Left lobe of liver (tissue), 2 donors: ENCODE measurements around the gene HNRNPAB. TPM values are rescaled to one million over a fixed set of nuclear protein-coding genes. Genes with fewer than 3 reads are reported as not detected.
"Not testable (repeated sequence)": the region's sequence is repeated elsewhere in the genome, so short reads cannot be mapped to it uniquely, and the experiment has no call there.

ENCODE experiments used
- ATAC-seq: fragments of 200-7000 bp; cut with Tn5 transposase; one replicate; pipeline ENCODE4 v1.9.1; 2020; ENCODE audit warnings: mild to moderate bottlenecking, moderate library complexity
- DNase-seq: peaks from one replicate; pipeline ENCODE4 v3.0.0-alpha.2; 2020; ENCODE audit warnings: low spot score
- total RNA-seq: library from RNA; stranded (reverse); gene quantifications from one replicate; pipeline ENCODE4 v1.2.1, GENCODE V29; 2021
- donor health status: DM: no; HTN: no; CAD: no; lungs with moderate emphysema.
- donor health status: DM: no; HTN: yes; CAD: no.

Gene HNRNPAB
- total RNA-seq, 1 donor from 2014 or later: 56.1 TPM

DNA sequence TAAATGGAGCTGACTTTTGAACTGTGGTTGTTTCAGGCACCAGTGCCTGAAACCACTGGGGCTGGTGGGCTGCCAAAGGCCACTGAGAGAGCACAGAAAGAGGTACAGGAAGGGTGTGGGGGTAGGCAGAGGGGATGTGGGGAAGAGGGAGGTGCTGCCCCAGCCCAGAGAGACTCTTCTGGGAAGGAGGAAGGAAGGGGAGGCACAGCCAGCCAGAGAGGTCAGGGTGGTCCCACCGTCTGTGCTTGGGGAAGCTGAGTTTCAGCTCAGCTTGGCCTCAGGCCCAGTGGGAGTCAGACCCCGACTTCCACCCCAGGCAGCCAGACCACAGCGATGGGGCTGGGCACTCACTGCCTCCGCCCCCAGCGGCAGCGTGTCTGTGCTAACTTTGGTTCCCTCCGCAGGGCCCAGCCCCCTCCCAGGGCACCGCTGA is 36.9 kb downstream of the HNRNPAB start:
- ATAC-seq: no peak

DNA sequence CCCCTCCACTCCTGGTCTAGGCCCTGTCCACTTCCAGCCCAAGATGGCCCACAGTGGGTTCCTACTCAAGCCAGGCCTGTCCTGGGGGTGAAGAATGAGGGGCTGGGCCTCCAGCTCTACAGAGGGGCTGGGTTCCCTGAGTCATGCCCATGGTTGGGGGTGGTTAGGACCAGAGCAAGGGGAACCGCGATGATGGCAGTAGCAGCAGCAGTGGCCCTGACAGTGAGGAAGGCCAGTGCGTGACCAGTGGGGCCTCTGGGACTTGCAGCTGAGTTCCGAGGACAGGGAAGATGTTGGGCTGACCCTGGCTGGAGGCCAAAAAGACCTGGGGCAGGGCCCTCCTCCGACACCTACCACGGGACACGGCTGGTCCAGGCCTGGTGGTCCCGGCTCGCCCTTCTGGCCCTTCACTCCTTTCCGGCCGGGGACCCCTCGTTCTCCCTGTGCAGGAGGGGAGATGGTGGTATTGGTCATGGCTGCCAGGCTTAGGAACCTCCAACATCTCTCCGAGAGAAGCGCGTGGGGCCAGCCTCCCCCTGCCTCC is 37.4 kb downstream of the HNRNPAB start:
- DNase-seq (no peak), ATAC-seq (no peak)

More for the DNA sequence above, 36.9 kb downstream of the HNRNPAB start:
- DNase-seq: no peak

DNA sequence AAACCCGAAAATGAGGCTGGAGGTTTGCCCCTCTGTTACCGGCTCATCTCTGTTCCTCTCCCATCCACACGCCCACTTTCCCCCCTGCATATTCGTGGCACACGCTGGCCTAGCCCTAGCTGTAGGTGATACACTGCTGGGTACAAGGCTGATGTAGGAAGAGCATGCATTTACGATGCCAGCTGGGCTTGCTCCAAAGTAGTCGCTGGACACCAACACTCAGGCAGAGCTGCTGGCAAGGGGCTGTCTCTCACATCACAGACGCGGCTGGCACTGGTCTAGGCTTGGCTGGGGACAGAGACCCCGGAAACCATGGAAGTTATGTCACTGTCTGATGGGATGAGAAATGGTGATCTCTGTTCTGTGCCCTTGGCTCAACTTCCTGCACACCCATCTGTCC is 38.1 kb downstream of the HNRNPAB start:
- ATAC-seq (no peak), DNase-seq (no peak)

DNA sequence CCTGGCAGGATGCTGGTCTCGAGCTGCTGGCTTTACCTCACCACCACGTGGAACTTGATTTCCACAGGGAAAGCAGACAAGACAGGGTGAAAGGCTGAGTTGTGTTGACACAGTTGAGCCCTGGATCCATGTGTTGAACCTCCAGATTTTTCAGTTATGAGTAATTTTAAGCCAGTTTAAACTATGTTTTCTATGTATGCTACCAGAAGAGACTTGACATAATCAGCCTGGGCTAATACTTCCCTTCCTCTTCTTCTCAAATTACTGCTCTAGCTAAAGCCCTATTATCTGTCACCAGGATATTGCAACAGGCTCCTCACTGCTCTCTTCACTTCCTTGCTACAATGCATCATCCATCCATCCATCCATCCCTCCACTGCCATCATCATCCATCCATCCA is 40.2 kb downstream of the HNRNPAB start:
- no peak for ATAC-seq
- no peak for DNase-seq

DNA sequence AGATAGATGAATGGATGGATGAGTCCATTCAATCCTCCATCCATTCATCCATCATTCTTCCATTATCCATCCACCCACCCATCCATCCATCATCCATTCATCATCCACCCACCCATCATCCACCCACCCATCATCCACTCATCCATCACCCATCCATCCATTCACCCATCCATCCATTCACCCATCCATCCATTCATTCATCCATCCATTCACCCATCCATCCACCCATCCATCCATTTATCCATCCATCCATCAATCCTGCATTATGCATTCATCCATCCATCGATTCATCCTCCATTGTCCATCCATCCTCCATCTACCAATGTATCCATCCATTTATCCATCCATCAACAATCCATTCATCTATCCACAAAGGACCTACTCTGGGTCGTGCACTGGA is 41.1 kb downstream of the HNRNPAB start:
- ATAC-seq (no peak), DNase-seq (no peak)

DNA sequence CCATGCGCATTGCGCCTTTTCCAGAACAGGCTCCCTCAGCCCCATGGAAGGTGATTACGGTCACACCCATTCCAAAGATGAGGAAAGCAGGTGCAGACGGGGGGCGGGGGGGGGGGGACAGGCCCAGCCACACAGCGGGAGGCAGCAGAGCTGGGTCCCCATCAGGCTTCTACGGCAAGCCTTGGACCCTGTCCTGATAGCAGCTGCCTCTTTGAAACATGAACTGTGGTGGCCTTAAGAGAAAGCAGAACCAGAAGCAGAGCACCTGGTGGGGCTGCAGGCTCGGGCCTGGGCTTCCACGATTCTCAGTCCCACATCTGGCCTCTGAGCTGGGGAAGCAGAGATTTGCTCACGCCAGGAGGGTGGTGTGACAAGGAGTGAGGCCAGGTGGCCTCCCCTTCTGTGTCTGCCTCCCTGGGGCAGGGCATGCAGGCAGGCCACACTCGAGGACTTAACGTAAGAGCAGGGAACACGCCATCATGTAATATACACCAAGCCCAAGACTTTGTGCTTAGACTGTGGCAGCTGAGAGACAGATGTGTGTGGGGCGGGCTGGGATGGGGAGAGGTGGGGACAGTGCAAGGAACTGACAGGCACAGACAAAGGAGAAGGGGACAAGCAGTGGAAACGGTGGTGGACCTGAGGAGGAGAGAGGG is 42.4 kb downstream of the HNRNPAB start:
- no peak for ATAC-seq

DNA sequence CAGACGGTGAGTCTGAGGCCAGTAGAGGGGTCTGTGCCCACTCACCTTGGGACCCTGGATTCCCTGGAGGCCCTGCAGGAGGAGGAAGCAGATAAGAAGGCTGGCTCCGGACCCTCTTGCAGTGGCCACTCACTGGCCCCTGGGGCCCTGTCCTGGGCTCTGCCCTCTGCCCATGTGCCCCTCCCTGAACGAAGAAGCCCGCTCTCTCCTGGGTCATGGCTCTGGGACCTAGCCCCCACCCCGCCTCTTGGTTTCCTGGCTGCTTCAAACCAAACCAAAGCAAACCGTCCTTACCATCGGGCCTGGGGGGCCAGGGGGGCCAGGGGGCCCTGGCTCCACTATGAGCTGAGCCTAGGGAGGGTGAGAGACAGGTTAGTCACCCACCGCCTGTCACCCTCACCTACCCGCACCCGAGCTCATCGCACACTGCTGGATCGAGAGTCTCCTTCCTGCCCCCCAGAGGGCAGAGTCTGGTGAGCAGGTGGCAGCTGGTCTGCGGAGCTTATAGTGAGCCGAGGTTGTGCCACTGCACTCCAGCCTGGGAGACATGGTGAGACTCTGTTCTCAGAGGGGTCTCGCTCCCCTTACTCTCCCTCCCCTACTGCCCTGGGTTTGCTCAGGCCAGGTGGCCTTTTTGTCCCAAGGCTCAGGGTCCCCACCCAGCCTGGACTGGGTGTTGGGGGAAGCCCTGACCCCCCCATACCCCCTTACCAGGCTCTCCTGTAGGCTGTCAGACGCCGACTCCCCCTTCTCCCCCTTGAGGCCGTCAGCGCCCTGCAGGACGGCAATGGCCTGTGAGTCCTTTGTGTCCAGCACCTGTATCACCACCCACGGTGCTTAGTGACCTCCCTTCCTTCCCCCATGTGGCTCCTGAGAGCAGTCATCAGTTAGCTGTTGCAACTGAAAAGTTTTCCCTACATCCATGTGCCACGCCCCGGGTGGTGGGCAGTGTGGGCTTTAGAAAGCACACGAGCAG is 43.4 kb downstream of the HNRNPAB start:
- no peak for ATAC-seq
- DNase-seq: no peak

More for the DNA sequence above, 42.4 kb downstream of the HNRNPAB start:
- no peak for DNase-seq

DNA sequence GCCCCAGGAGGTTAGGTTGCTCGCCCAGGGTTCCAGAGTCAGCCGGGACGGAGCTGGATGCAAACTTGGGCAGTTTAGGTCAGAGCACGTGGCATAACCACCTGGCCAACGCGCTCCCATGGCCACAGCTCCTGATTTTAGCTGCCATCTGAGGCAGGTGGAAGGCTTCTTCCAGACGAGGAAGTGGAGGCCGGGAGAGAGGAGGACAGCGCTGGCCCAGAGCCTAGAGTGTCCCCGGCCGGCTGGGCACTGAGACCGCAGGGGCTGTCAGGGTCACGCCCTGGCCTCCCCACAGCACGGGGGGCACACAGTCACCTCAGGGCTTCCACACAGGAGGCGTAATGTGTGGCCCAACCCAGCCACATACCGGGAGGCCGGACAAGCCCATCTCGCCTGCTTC is 44.4 kb downstream of the HNRNPAB start:
- DNase-seq: no peak

DNA sequence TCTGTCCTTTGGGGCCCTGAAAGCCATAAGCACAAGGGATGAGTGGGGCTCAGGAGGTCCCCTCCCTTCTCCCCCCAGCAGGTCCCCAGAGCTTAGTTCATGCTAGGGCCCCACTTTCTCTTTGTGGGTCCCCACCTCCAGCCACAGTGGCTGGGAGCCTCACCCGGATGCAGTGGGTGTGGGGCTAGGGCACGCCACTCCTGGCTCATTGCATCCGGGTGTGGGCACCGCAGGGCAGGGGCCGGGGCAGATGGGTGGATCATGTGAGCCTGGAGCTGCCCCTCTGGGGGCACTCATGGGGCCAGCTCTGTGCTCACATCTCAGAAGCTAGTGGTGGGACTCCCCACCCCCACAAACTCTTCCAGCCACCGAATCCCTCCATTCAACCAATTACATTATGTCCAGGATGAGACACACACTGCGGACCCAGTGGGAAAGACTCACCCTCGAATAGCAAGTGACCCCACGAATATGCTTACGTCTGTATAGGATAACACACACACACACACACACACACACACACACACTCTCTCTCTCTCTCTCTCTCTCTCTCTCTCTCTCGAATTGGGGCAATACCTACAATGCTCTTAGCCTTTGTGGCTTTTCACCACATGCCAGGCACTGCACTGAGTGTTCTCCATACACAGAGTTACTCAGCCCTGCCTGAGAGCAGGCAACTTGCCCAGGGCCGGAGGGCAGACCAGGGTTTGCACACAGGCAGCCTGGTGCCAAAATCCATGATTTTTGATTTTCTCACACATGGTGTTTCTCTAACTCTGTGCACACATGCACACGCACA is 45.1 kb downstream of the HNRNPAB start:
- peak; percentile 97 for ATAC-seq
- peak; percentile 81 for DNase-seq

More for the DNA sequence above, 44.4 kb downstream of the HNRNPAB start:
- ATAC-seq: no peak

DNA sequence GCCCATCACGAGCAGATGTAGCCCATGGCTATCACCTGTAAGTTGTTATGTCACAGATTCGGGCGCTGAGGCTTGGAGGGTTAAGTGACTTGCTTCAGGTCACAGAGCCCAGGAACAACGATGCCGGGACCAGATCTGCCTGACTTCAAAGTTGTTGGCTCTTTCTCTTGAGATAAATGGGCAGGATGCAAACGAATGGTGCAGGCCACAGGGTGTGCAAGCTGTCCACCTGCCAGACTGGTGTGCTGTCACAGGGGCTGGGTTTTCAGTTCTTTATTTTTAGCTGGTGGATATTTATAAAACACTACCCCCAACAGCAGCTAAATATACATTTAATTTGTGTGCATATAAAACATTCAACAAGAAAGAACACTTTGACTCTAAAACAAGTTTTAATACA is 45.9 kb downstream of the HNRNPAB start:
- ATAC-seq: no peak
- DNase-seq: no peak

DNA sequence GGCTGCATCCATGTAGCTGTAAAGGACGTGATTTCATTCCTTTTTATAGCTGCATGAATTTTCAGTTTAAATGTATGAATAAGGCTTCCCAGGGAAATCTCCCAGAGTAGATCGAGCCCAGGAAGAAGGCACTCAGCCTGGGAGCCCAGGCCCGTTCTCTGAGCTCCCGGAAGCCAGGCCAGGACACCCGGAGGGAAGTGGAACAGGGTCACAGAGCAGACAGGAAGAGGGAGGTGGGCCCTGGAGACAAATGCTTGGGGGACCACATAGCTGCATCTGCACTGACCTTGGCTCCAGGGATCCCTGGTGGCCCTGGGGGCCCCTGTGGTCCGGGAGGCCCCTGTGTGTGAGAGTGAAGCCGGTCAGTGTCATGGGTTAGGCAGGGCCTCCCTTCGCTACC is 47.9 kb downstream of the HNRNPAB start:
- DNase-seq: no peak
- no peak for ATAC-seq

DNA sequence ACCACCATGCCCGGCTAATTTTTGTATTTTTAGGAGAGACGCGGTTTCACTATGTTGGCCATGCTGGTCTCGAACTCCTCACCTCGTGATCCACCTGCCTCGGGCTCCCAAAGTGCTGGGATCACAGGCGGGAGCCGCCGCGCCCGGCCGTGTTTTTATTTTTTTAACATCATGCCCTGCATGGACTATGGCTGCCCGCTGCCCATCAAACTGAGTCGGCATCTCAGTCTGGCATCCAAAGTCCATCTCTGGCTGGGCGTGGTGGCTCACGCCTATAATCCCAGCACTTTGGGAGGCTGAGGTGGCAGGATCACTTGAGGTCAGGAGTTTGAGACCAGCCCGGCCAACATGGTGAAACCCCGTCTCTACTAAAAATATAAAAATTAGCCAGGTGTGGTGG is 49.3 kb downstream of the HNRNPAB start:
- not testable (repeated sequence) for DNase-seq, ATAC-seq

DNA sequence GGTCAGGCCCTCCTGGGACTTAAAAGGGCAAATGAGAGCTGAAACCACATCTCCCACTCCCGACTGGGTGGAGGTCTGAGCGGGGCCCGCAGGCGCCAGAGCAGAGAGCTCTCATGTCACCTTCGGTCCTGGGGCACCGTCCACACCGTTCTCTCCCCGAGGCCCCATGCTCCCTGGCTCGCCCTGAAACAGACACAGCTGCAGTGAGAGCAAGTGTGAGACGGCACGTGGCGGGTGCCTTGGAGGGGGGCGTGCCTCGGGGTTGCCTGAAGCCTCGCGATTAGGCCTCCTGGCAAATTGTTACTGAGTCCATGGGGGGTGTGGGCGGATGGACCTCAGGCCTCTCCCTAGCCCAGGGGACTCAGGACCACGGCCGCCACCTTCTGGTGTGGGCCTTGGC is 52.4 kb downstream of the HNRNPAB start:
- ATAC-seq (no peak), DNase-seq (no peak)

DNA sequence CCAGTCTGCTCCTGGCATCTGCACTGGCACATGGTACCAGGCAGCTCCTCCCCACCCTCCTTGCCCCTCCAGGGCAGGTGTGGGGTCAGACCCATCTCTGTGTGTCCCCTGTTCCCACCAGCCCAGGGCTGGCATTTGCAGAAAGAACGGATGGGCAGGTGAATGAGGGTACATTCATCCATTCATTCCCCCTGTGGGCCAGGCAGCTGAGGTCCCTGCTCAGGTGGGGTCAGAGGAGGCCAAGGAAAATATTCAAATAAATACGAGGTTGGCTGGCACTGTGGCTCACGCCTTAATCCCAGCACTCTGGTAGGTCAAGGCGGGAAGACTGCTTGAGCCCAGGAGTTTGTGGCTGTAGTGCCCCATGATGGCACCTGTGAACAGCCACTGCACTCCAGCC is 53.3 kb downstream of the HNRNPAB start:
- ATAC-seq (no peak), DNase-seq (no peak)

DNA sequence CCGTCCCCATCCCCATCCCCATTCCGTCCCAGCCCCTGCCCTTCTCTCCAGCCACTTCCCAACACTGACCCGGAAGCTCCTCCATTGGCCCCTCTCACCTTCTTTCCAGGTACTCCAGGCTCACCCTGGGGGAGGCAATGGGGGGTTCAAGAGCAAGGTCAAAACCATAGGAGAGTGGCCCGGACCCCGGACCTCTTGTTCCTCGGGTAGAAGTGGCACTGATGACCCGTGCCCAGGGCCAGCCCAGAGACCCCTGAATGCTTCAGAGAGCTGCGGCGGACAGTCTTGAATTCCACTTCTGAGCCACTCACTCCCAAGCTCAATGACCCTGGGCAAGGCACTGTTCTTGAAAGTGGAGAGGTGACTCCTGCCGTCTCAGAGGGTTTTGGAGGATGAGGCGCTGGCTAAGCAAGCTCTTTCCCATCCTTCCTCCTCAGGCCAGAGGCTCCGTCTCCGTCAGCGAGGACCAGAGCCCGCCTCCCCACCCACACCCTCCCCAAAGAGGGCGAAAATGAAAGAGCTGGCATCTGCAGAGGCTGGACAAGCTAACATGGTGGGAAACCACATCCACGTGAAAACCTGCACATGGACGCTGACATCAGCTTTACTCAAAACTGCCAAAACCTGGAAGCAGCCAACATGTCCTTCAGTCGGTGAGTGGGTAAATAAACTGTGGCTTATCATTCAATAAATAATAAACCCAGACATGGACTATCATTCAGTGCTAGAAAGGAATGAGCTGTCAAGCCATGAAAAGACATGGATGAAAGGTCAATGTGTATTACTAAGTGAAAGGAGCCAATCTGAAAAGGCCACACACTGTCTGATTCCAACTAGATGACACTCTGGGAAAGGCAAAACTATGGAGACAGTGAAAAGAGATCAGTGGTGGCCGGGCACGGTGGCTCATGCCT is 55.5 kb downstream of the HNRNPAB start:
- ATAC-seq: peak; percentile 66
- DNase-seq: no peak

Other genes starting within 250 kb of the HNRNPAB start
- gene PROP1, start 208.3 kb upstream of the HNRNPAB start, total RNA-seq: not detected
- 0.13 TPM for gene N4BP3, start 91.0 kb upstream of the HNRNPAB start, total RNA-seq
- gene RMND5B, start 73.5 kb upstream of the HNRNPAB start, total RNA-seq: 22.9 TPM
- 45.6 TPM for gene NHP2, start 50.6 kb upstream of the HNRNPAB start, total RNA-seq
- gene GMCL2, start 17.2 kb upstream of the HNRNPAB start, total RNA-seq: not detected
- gene PHYKPL, start 28.3 kb downstream of the HNRNPAB start, total RNA-seq: 74.1 TPM